Kidney (tissue), 14 donors: ENCODE data around the gene TMEM269. TPM values are rescaled to one million over a fixed set of nuclear protein-coding genes. Genes with fewer than 3 reads are reported as not detected.

ENCODE experiments used
- DNase-seq, 5 donors: peaks; one replicate each; pipeline ENCODE4 v3.0.0-alpha.2; 2013 to 2020
- FAIRE-seq: peaks from 2 replicates; lab custom pipeline; 2012; peaks lifted over from hg19 to GRCh38; lab: Jason Lieb, UNC
- H3K27ac ChIP-seq, 2 donors: one replicate each; pipeline ENCODE4 v1.7.0; 2013; ENCODE audit warnings: low read depth in 2 of 2, low read length in 2 of 2, inconsistent platforms in 1 of 2
- H3K27me3 ChIP-seq: one replicate; pipeline ENCODE4 v1.7.1; 2013; ENCODE audit warnings: low read length, inconsistent platforms; ENCODE audit not compliant: control insufficient read depth, insufficient read depth
- H3K36me3 ChIP-seq, 3 donors: one replicate each; pipeline versions ENCODE4 v1.7.0 to v1.7.1; 2013; ENCODE audit warnings: low read length in 3 of 3, control low read depth in 1 of 3, inconsistent platforms in 1 of 3; ENCODE audit not compliant: insufficient read depth in 3 of 3, control insufficient read depth in 2 of 3
- H3K4me1 ChIP-seq, 3 donors: one replicate each; pipeline versions ENCODE4 v1.7.0 to v1.7.1; 2013; ENCODE audit warnings: low read length in 3 of 3, inconsistent platforms in 1 of 3, low read depth in 1 of 3; ENCODE audit not compliant: control insufficient read depth in 2 of 3, insufficient read depth in 2 of 3
- H3K4me3 ChIP-seq, 3 donors: one replicate each; pipeline versions ENCODE4 v1.7.0 to v1.8.1; 2013; ENCODE audit warnings: low read length in 3 of 3, control low read depth in 1 of 3, inconsistent platforms in 1 of 3
- H3K9ac ChIP-seq, 3 donors: one replicate each; pipeline versions ENCODE4 v1.7.0 to v1.7.1; 2013; ENCODE audit warnings: low read length in 3 of 3, control low read depth in 1 of 3, inconsistent platforms in 1 of 3
- H3K9me3 ChIP-seq, 3 donors: one replicate each; pipeline versions ENCODE4 v1.7.0 to v1.7.1; 2013; ENCODE audit warnings: low read length in 3 of 3, control low read depth in 1 of 3, inconsistent platforms in 1 of 3; ENCODE audit not compliant: control insufficient read depth in 2 of 3, insufficient read depth in 1 of 3
- intact Hi-C: fragments of 100-400 bp; cut with DNase I; formaldehyde crosslinking; loops from one replicate; pipeline ENCODE4 v1.11.1; 2022
- polyA plus RNA-seq: library from polyadenylated mRNA; stranded (reverse); fragments of 350-450 nt; fragmentation: Illumina TruSeq; extraction: RNeasy Lipid Tissue Mini Kit (QIAGEN cat#74804); gene quantifications from one replicate; pipeline ENCODE4 v1.2.3, GENCODE V29; 2014; ENCODE audit warnings: low read depth, low replicate concordance; ENCODE audit not compliant: insufficient read depth
- total RNA-seq: library from RNA; stranded (reverse); fragmentation: NEBNext Ultra II Directional; extraction: Animal tissue kit (Norgen Biotek cat#: 25700); gene quantifications from one replicate; pipeline ENCODE4 v1.2.1, GENCODE V29; 2021
- TF ChIP-seq, protein P1 (sequence below): IDR thresholded peaks from 3 replicates; pipeline ENCODE4 v1.5.1; 2012; ENCODE audit warnings: mild to moderate bottlenecking, moderate library complexity, borderline replicate concordance; ENCODE audit not compliant: insufficient read depth; ENCODE audit errors: extremely low read depth
- donor health status: control.
- donor health status: control.
- donor health status: control.
- donor health status: control.
- donor health status: control.
- donor health status: DM: yes; HTN: yes; CAD: no.
- donor health status: Normal renal cell carcinoma (clear cell type).

Gene TMEM269
- total and polyA plus RNA-seq, 2 donors from 2014 or later, result 0.22 TPM; not detected in 1

GRCh38 chr1:42783092-42783491, 1.7 kb upstream of the TMEM269 start:
- Histone ChIP-seq H3K36me3 (peaks cover 0 to 9% (median 0%) of the 10 kb centered on the region in 3 donors), H3K4me1 (peaks cover 0 to 8% (median 3%) of the 10 kb centered on the region in 3 donors), H3K27ac (no peak overlapping the region), H3K9ac (no peak overlapping the region), H3K4me3 (no peak overlapping the region), H3K27me3 (no peaks in the 10 kb centered on the region), H3K9me3 (no peaks in the 10 kb centered on the region)
- no peak for FAIRE-seq
- TF ChIP-seq, protein P1, sequence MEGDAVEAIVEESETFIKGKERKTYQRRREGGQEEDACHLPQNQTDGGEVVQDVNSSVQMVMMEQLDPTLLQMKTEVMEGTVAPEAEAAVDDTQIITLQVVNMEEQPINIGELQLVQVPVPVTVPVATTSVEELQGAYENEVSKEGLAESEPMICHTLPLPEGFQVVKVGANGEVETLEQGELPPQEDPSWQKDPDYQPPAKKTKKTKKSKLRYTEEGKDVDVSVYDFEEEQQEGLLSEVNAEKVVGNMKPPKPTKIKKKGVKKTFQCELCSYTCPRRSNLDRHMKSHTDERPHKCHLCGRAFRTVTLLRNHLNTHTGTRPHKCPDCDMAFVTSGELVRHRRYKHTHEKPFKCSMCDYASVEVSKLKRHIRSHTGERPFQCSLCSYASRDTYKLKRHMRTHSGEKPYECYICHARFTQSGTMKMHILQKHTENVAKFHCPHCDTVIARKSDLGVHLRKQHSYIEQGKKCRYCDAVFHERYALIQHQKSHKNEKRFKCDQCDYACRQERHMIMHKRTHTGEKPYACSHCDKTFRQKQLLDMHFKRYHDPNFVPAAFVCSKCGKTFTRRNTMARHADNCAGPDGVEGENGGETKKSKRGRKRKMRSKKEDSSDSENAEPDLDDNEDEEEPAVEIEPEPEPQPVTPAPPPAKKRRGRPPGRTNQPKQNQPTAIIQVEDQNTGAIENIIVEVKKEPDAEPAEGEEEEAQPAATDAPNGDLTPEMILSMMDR, result no peak
- no peak for DNase-seq
- intact Hi-C loops, result no loop called here

DNA sequence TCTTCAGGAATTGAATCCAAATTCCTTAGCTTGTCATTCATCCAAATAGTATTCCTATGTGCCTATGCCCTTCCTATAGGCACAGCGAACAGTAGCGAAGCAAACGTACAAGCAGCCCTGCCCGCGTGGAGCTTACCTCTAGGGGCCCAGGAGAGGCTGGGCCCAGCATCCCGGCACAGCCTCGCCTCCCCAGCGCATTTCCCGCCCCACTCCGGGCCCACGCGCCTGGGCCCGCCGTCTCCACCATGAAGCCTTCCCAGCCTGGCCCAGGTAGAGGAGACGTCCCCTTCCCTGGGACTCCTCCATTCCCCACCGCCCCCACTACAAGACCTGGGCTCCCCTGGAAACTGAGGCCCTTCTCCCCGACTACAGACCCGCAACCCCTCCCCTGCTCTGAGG, 245 bp upstream of the TMEM269 start:
- Histone ChIP-seq H3K36me3 (peaks cover 0 to 8% (median 0%) of the 10 kb centered on the region in 3 donors), H3K9ac (no peak overlapping the region), H3K9me3 (no peaks in the 10 kb centered on the region), H3K4me1 (peaks cover 0 to 8% (median 3%) of the 10 kb centered on the region in 3 donors), H3K4me3 (no peak overlapping the region), H3K27ac (no peak overlapping the region), H3K27me3 (no peaks in the 10 kb centered on the region)
- DNase-seq, result no peak
- TF ChIP-seq, protein P1, result no peak
- no peak for FAIRE-seq
- intact Hi-C loops, result no loop called here

DNA sequence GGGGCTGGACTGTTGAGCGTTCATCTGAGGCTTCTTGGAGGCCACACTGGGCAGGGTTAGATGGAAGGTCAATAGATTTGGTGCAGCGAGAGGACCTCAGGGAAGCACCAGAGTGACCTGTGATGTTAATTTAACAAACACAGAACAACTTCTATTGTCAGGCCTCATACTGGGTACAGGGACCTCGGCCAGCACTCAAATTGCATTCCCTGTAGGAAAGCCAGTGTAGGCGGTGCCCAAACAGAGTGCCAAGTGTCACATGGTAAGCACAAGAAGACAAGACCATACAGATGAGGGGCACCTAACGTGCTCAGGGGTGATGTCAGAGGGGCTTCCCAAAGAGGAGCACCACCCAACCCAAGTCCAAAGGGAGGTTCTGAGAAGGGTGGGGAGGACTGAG, 1.3 kb downstream of the TMEM269 start:
- Histone ChIP-seq H3K27me3 (no peaks in the 10 kb centered on the region), H3K4me1 (peaks cover 0 to 8% (median 3%) of the 10 kb centered on the region in 3 donors), H3K27ac (no peak overlapping the region), H3K9ac (no peak overlapping the region), H3K4me3 (no peak overlapping the region), H3K36me3 (peaks cover 0 to 3% (median 0%) of the 10 kb centered on the region in 3 donors), H3K9me3 (no peaks in the 10 kb centered on the region)
- intact Hi-C loops, result no loop called here
- no peak for FAIRE-seq
- no peak for DNase-seq
- TF ChIP-seq, protein P1, result no peak

- intact Hi-C loops, result no loop called here
- TF ChIP-seq, protein P1, result no peak
- no peak for FAIRE-seq
These were observed 3.2 kb downstream of the TMEM269 start for GRCh38 chr1:42788021-42788420.

More at GRCh38 chr1:42788021-42788420, 3.2 kb downstream of the TMEM269 start:
- Histone ChIP-seq H3K9me3 (no peaks in the 10 kb centered on the region), H3K4me1 (peaks cover 0 to 8% (median 3%) of the 10 kb centered on the region in 3 donors), H3K27ac (no peak overlapping the region), H3K4me3 (no peak overlapping the region), H3K27me3 (no peaks in the 10 kb centered on the region), H3K9ac (no peak overlapping the region), H3K36me3 (peaks cover 0 to 1% (median 0%) of the 10 kb centered on the region in 3 donors)
- no peak for DNase-seq
